Gastroesophageal sphincter (tissue), 4 donors: Measurements from ENCODE around the gene PCDHGA9. TPM values are rescaled to one million over a fixed set of nuclear protein-coding genes. Genes with fewer than 3 reads are reported as not detected.

ENCODE experiments used
- ATAC-seq: fragments of 150-250 bp; one replicate; pipeline ENCODE4 v1.9.1; 2016; ENCODE audit warnings: mild to moderate bottlenecking, moderate library complexity
- H3K27ac ChIP-seq, 4 donors: fragments of 200-600 bp; sonication (generic) in 3 of 4; 1 replicate in 3 of 4; 2 replicates in 1 of 4; pipeline ENCODE4 v1.5.1; 2016 to 2019
- H3K27me3 ChIP-seq: fragments of 200-600 bp; sonication (generic); one replicate; pipeline ENCODE4 v1.5.1; 2019
- H3K36me3 ChIP-seq, 2 donors: fragments of 200-600 bp; sonication (generic); one replicate each; pipeline ENCODE4 v1.5.1; 2019; ENCODE audit warnings: control low read depth in 1 of 2
- H3K4me1 ChIP-seq, 3 donors: fragments of 200-600 bp; sonication (generic); 1 replicate in 2 of 3; 2 replicates in 1 of 3; pipeline ENCODE4 v1.5.1; 2016 to 2019; ENCODE audit warnings: control low read depth in 2 of 3
- H3K4me3 ChIP-seq, 2 donors: fragments of 200-600 bp; sonication (generic); one replicate each; pipeline ENCODE4 v1.5.1; 2019; ENCODE audit warnings: mild to moderate bottlenecking in 1 of 2, moderate library complexity in 1 of 2
- H3K9me3 ChIP-seq, 3 donors: fragments of 200-600 bp; sonication (generic); one replicate each; pipeline ENCODE4 v1.5.1; 2017 to 2019; ENCODE audit warnings: control low read depth in 2 of 3
- EP300 ChIP-seq: sonication (generic); formaldehyde crosslinking; IDR thresholded peaks from one replicate; pipeline ENCODE4 v1.6.1; 2017; ENCODE audit warnings: antibody characterized with exemption, mild to moderate bottlenecking
- POLR2A ChIP-seq, 2 donors: fragments of 450-650 bp; IDR thresholded peaks; one replicate each; pipeline ENCODE4 v1.6.1; 2017; ENCODE audit warnings: antibody characterized with exemption in 2 of 2, mild to moderate bottlenecking in 2 of 2, moderate library complexity in 1 of 2
- POLR2AphosphoS5 ChIP-seq: sonication (generic); formaldehyde crosslinking; IDR thresholded peaks from one replicate; pipeline ENCODE4 v1.6.1; 2017; ENCODE audit warnings: antibody characterized with exemption
- WGBS, 2 donors: methylation state at CpG; one replicate each; pipeline ENCODE4 v1.1.5; 2018; ENCODE audit warnings: low coverage in 1 of 2; 5-methylcytosine and 5-hydroxymethylcytosine counted together
- total RNA-seq, 4 donors: library from RNA; depleted of rRNA; stranded (reverse); fragments of >200 nt; gene quantifications; one replicate each; pipeline ENCODE4 v1.1.0, GENCODE V29; 2016
- TF ChIP-seq, protein P1 (sequence below), 4 experiments: fragments of 200-600 bp in 2 of 4; fragments of 450-650 bp in 2 of 4; sonication (generic) in 1 of 4; IDR thresholded peaks; one replicate each; pipeline ENCODE4 v1.5.1; 2017 to 2019; ENCODE audit warnings: antibody characterized with exemption in 4 of 4, mild to moderate bottlenecking in 2 of 4, moderate library complexity in 2 of 4

Gene PCDHGA9
- total RNA-seq: 1 to 10 TPM; 3.3 to 8.6 (median 5.9) TPM

DNA sequence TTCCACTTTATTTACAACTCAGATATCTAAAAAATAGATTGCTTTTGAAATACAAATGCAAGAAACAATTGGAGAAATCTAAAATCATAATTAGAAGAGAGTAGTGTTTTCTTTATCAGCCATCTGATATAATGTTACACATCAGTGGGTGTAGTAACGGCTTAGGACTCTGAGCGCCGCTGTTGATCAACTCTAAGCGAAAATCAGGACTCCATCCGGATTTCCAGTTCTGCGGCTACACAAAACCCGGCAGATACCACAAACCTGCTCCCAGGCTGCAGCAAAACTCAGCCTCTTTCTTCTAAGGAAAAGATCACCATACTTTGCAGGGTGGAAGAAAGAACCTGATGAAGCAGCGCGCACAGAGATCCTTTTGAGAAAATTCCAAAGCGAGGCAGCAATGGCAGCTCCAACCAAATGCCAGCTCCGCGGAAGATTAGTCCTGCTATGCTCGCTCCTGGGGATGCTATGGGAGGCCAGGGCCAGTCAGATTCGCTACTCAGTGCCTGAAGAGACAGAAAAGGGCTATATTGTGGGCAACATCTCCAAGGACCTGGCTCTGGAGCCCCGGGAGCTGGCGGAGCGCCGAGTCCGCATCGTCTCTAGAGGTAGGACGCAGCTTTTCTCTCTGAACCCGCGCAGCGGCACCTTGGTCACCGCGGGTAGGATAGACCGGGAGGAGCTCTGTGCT lies at the start of gene PCDHGA9:
PCDHGA9 (plus strand) TSS at position 226 of the 691 bp plus-strand sequence; CDS start at position 401, 175 bp downstream.
- H3K27ac ChIP-seq: no peak within 1 kb of the TSS
- no peak for TF ChIP-seq EP300
- TF ChIP-seq, protein P1, sequence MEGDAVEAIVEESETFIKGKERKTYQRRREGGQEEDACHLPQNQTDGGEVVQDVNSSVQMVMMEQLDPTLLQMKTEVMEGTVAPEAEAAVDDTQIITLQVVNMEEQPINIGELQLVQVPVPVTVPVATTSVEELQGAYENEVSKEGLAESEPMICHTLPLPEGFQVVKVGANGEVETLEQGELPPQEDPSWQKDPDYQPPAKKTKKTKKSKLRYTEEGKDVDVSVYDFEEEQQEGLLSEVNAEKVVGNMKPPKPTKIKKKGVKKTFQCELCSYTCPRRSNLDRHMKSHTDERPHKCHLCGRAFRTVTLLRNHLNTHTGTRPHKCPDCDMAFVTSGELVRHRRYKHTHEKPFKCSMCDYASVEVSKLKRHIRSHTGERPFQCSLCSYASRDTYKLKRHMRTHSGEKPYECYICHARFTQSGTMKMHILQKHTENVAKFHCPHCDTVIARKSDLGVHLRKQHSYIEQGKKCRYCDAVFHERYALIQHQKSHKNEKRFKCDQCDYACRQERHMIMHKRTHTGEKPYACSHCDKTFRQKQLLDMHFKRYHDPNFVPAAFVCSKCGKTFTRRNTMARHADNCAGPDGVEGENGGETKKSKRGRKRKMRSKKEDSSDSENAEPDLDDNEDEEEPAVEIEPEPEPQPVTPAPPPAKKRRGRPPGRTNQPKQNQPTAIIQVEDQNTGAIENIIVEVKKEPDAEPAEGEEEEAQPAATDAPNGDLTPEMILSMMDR (IDR thresholded peaks at IDR 0.05): peak in 1 of 4 experiments; percentile 23
- H3K27me3 ChIP-seq: peaks cover 8% of the 10 kb centered on the region
- H3K4me3 ChIP-seq: peak within 1 kb of the TSS; percentile 8 to 34
- H3K4me1 ChIP-seq: peaks cover 0 to 4% (median 0%) of the 10 kb centered on the region in 3 donors
- peaks cover 0 to 17% of the 10 kb centered on the region in 2 donors for H3K36me3 ChIP-seq
- peaks cover 3 to 95% (median 15%) of the 10 kb centered on the region in 3 donors for H3K9me3 ChIP-seq
- WGBS, 2 donors: 13 to 14% methylated on average over 16 to 20 of the region's 27 CpGs
- no peak for ATAC-seq

DNA sequence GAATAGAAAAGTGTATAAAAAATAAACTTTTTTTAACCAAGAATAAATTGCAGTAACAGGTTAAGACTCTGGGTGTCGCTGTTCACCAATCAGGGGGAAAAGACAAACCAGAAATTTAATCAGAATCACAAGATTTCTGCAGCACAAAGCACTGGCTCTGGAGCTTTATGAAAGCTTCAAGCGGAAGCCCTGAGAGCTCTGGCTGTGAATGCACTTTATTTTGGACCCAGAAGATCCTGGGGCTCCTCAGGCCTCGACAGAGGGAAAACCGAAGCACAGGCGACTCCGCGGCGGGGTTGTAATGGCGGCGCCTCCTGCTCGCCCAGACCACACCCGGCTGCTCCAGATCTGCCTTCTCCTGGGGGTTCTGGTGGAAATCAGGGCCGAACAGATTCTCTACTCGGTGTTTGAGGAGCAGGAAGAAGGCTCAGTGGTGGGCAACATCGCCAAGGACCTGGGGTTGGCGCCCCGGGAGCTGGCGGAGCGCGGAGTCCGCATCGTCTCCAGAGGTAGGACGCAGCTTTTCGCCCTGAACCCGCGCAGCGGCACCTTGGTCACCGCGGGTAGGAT lies 47.6 kb upstream of the PCDHGA9 start, which contains the start of gene PCDHGA4:
PCDHGA4 (plus strand) TSS at position 122 of the 570 bp plus-strand sequence; CDS start at position 209, 87 bp downstream.
- H3K27me3 ChIP-seq: peaks cover 33% of the 10 kb centered on the region
- H3K27ac ChIP-seq: no peak within 1 kb of the TSS
- no peaks in the 10 kb centered on the region for H3K4me1 ChIP-seq
- H3K4me3 ChIP-seq: peak within 1 kb of the TSS; percentile 0 to 38
- peaks cover 0 to 98% (median 0%) of the 10 kb centered on the region in 3 donors for H3K9me3 ChIP-seq
- no peak for ATAC-seq
- H3K36me3 ChIP-seq: peaks cover 0 to 28% of the 10 kb centered on the region in 2 donors
- TF ChIP-seq EP300: no peak
- TF ChIP-seq, protein P1 (IDR thresholded peaks at IDR 0.05): peak in 3 of 4 experiments; percentile 14 to 47 (median 23)
- 12 to 20% methylated on average over 5 to 14 of the region's 29 CpGs for WGBS, 2 donors

DNA sequence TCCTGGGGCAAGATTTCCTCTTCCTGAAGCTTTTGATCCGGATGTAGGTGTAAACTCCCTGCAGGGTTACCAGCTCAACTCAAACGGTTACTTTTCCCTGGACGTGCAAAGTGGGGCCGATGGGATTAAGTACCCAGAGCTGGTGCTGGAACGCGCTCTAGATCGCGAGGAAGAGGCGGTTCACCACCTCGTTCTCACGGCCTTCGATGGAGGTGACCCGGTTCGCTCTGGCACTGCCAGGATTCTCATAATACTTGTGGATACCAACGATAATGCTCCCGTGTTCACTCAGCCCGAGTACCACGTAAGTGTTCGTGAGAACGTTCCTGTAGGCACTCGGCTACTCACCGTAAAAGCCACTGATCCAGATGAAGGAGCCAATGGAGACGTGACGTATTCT lies 46.9 kb upstream of the PCDHGA9 start:
- Histone ChIP-seq H3K27me3 (peaks cover 28% of the 10 kb centered on the region), H3K4me3 (peak overlapping the region in 1 of 2 donors; percentile 38), H3K36me3 (peaks cover 0 to 26% of the 10 kb centered on the region in 2 donors), H3K4me1 (no peaks in the 10 kb centered on the region), H3K27ac (no peak overlapping the region), H3K9me3 (peaks cover 0 to 98% (median 0%) of the 10 kb centered on the region in 3 donors)
- ATAC-seq: no peak
- WGBS, 2 donors: 43% methylated on average over 18 of the region's 24 CpGs; no CpG with 5 or more reads in 1 of the 2 donors
- no peak for TF ChIP-seq POLR2A (IDR thresholded peaks at IDR 0.05)
- TF ChIP-seq EP300: no peak
- TF ChIP-seq, protein P1 (IDR thresholded peaks at IDR 0.05): no peak

DNA sequence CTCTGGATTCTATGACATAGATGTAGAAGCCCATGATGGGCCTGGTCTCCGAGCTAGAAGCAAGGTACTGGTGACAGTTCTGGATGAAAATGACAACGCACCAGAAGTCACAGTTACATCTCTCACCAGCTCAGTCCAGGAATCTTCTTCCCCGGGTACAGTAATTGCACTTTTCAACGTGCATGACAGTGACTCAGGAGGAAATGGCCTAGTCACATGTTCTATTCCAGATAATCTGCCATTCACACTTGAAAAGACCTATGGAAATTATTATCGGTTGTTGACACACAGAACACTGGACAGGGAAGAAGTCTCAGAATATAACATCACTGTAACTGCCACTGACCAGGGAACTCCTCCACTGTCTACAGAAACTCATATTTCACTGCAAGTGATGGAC lies 46.4 kb upstream of the PCDHGA9 start:
- no peak for ATAC-seq
- Histone ChIP-seq H3K27me3 (peaks cover 26% of the 10 kb centered on the region), H3K27ac (no peak overlapping the region), H3K4me1 (no peaks in the 10 kb centered on the region), H3K4me3 (no peak overlapping the region), H3K36me3 (peaks cover 0 to 26% of the 10 kb centered on the region in 2 donors), H3K9me3 (peaks cover 0 to 98% (median under 1%) of the 10 kb centered on the region in 3 donors)
- no peak for TF ChIP-seq POLR2AphosphoS5
- no peak for TF ChIP-seq POLR2A (IDR thresholded peaks at IDR 0.05)
- no peak for TF ChIP-seq EP300
- TF ChIP-seq, protein P1 (IDR thresholded peaks at IDR 0.05): no peak
- 66 to 68% methylated on average over 4 to 5 of the region's 5 CpGs for WGBS, 2 donors
